ENCODE results near the gene PMPCA. TPM values are rescaled to one million over a fixed set of nuclear protein-coding genes. Genes with fewer than 3 reads are reported as not detected.

The PMPCA gene
- total RNA-seq, 1 experiment from 2014 or later, result 20.9 TPM

- Histone ChIP-seq H3K9me2 (replicated peaks; ENCODE audit: insufficient read depth, low read length) (no peaks in the 10 kb centered on the region), H3K79me2 (ENCODE audit: low read length) (no peaks in the 10 kb centered on the region), H3K4me2 (ENCODE audit: low read depth, low read length, poor library complexity, severe bottlenecking) (no peak overlapping the region), H3K27me3 (ENCODE audit: low read length) (no peaks in the 10 kb centered on the region), H4K20me1 (ENCODE audit: insufficient read depth, low read depth, low read length) (peaks cover 4% of the 10 kb centered on the region; the same call in 1 of the 2 replicates), H3K9me3 (ENCODE audit: low read length) (no peaks in the 10 kb centered on the region), H3K4me1 (ENCODE audit: low read length) (peaks cover 15% of the 10 kb centered on the region), H3K36me3 (ENCODE audit: insufficient read depth, low read length) (peaks cover 5% of the 10 kb centered on the region; the same call in 1 of the 2 replicates), H3K9ac (ENCODE audit: low read length) (no peak overlapping the region), H3K4me3 (ENCODE audit: low read length) (no peak overlapping the region), H3K27ac (ENCODE audit: low read length) (no peak overlapping the region), H2AFZ (ENCODE audit: low read length) (no peak overlapping the region)
- no peak for DNase-seq
Measured at GRCh38 chr9:136451221-136451877, 40.9 kb downstream of the PMPCA start.

DNA sequence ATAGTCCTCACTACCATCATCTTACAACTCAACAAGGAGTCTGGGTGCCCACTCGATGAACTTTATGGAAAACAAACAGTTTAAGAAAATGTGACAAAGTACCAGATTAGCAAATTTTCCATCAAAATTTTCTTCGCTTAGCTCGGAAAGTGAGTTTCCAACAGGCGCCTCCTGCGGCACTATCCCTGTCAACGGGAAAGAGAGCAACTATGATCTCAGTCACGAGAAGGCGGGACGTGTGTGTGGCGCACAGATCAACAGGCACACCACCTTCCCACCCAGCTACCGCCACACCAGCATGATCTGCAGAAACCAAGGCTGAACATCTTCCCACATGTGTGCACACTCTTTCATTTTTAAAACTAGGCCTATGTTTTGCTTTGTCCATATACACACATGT is 42.9 kb downstream of the PMPCA start:
- H3K9me3 ChIP-seq (ENCODE audit: low read length), result no peaks in the 10 kb centered on the region
- no peak overlapping the region for H3K4me2 ChIP-seq (ENCODE audit: low read depth, low read length, poor library complexity, severe bottlenecking)
- no peaks in the 10 kb centered on the region for H4K20me1 ChIP-seq (ENCODE audit: insufficient read depth, low read depth, low read length)
- no peak overlapping the region for H2AFZ ChIP-seq (ENCODE audit: low read length)
- no peaks in the 10 kb centered on the region for H3K9me2 ChIP-seq (replicated peaks; ENCODE audit: insufficient read depth, low read length)
- no peak overlapping the region for H3K4me3 ChIP-seq (ENCODE audit: low read length)
- DNase-seq, result no peak
- no peaks in the 10 kb centered on the region for H3K79me2 ChIP-seq (ENCODE audit: low read length)
- no peak overlapping the region for H3K9ac ChIP-seq (ENCODE audit: low read length)
- peaks cover 2% of the 10 kb centered on the region; the same call in 1 of the 2 replicates for H3K36me3 ChIP-seq (ENCODE audit: insufficient read depth, low read length)
- no peaks in the 10 kb centered on the region for H3K27me3 ChIP-seq (ENCODE audit: low read length)
- H3K4me1 ChIP-seq (ENCODE audit: low read length), result no peaks in the 10 kb centered on the region
- no peak overlapping the region for H3K27ac ChIP-seq (ENCODE audit: low read length)

DNA sequence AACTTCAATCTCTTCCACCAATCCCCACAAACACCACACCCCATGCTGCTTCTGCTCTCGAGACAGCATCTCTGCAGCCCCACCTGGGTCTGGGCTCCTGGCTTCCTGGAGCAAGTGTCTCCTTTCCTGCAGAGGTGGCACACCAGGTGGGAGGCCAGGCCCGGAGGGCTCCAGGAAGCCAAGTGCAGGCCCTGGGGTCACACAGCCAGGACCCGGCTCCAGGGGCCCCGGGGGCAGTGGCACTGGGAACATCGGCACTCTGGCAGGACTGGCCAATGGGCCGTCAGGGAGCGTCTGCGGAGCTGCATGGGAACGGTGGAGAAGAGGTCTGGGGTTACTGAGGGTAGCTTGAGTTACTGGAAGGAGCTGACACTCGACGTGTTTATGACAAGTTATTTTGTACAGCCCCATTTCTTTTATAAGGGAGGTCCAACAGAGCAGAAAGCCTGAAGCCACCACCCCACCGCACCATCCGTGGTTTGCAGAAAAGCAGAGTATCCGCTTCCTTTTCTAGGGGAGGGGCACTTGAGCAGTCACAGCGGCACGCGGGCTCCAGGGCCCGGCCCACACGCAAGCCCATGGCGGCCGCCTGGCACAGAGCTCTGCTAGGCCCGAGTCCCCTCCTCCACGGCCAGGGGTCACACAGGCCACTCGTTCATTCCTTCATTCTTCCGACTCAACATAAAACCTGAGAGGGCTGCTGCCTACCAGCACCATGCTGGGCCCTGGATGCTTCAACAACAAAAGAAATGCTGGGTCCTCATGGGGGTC is 43.8 kb downstream of the PMPCA start:
- Histone ChIP-seq H3K27me3 (ENCODE audit: low read length) (no peaks in the 10 kb centered on the region), H3K9me2 (replicated peaks; ENCODE audit: insufficient read depth, low read length) (no peaks in the 10 kb centered on the region), H3K9me3 (ENCODE audit: low read length) (no peaks in the 10 kb centered on the region), H2AFZ (ENCODE audit: low read length) (no peak overlapping the region), H3K27ac (ENCODE audit: low read length) (no peak overlapping the region), H3K79me2 (ENCODE audit: low read length) (no peaks in the 10 kb centered on the region), H3K4me3 (ENCODE audit: low read length) (no peak overlapping the region), H3K4me1 (ENCODE audit: low read length) (no peaks in the 10 kb centered on the region), H3K4me2 (ENCODE audit: low read depth, low read length, poor library complexity, severe bottlenecking) (no peak overlapping the region), H3K9ac (ENCODE audit: low read length) (no peak overlapping the region), H3K36me3 (ENCODE audit: insufficient read depth, low read length) (peaks cover 5% of the 10 kb centered on the region; the same call in 1 of the 2 replicates), H4K20me1 (ENCODE audit: insufficient read depth, low read depth, low read length) (no peaks in the 10 kb centered on the region)
- DNase-seq, result no peak

DNA sequence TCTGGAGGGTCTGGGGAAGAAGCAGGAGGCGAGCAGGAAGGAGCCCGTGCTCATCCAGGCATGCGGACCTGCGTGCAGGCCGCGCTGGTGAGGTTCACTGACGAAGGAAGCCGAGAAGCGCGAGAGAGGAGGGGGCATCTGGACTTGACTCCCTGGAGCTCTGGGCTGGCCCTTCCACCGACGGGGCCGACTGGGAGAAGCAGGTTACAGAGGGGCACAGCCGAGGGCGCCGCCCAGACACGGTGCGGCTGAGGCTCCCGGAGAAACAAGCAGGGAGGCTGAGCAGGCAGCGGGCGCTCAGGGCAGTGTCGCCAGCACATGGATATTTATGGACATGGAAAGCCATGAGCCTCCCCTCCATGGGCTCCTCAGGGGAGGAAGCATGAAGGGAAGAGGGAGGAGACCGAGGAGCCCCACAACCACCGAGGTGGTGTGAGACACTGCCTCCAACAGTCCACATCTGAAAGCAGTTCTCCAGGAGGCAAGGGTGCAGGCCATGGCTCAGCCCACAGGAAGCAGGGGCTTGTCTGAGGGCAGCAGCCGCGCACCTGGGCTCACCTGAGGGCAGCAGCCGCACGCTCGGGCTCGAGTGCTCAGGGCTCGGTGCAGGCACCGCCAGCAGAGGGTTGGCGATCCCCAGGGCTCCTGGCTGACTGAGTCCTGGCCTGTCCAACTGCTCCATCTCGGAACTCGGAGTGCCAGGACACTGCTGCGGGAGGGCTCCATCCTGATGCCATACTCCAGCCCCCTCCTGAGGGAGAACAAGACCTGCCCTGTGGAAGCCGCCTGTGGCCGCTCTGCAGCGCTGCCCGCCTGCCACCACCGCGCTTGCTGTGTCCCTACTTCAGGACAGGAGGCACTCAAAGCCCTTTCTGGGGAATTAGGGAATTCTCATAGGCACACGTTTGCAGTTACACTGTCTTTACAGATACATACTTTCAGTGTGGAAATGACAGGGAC is 44.9 kb downstream of the PMPCA start:
- Histone ChIP-seq H2AFZ (ENCODE audit: low read length) (no peak overlapping the region), H3K9ac (ENCODE audit: low read length) (no peak overlapping the region), H3K79me2 (ENCODE audit: low read length) (no peaks in the 10 kb centered on the region), H3K9me2 (replicated peaks; ENCODE audit: insufficient read depth, low read length) (no peaks in the 10 kb centered on the region), H3K27me3 (ENCODE audit: low read length) (no peaks in the 10 kb centered on the region), H4K20me1 (ENCODE audit: insufficient read depth, low read depth, low read length) (no peaks in the 10 kb centered on the region), H3K9me3 (ENCODE audit: low read length) (no peaks in the 10 kb centered on the region), H3K4me1 (ENCODE audit: low read length) (no peaks in the 10 kb centered on the region), H3K36me3 (ENCODE audit: insufficient read depth, low read length) (peaks cover 12% of the 10 kb centered on the region), H3K4me3 (ENCODE audit: low read length) (no peak overlapping the region), H3K4me2 (ENCODE audit: low read depth, low read length, poor library complexity, severe bottlenecking) (no peak overlapping the region), H3K27ac (ENCODE audit: low read length) (no peak overlapping the region)
- DNase-seq, result no peak

DNA sequence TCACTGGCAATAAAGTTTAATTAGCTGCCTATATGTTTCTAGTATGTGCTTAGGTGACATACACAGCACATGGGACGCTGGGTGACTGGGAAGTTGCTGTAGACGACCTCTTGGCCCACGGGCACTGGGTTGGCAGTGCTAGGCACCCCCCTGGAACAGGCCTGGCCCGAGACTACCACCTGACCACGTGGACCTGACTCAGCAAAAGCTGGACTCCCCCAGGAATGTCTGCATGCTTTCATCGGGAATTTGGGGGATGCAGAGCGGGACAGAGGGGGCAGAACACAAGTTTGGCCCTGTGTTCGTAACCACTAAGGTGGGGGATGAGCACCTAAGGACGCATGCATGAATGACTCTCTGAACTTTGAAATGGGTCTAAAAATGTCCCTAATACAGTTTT is 45.8 kb downstream of the PMPCA start:
- Histone ChIP-seq H2AFZ (ENCODE audit: low read length) (no peak overlapping the region), H3K27me3 (ENCODE audit: low read length) (no peaks in the 10 kb centered on the region), H3K36me3 (ENCODE audit: insufficient read depth, low read length) (peaks cover 15% of the 10 kb centered on the region), H3K4me1 (ENCODE audit: low read length) (no peaks in the 10 kb centered on the region), H3K9me3 (ENCODE audit: low read length) (no peaks in the 10 kb centered on the region), H3K4me2 (ENCODE audit: low read depth, low read length, poor library complexity, severe bottlenecking) (no peak overlapping the region), H3K9ac (ENCODE audit: low read length) (no peak overlapping the region), H3K9me2 (replicated peaks; ENCODE audit: insufficient read depth, low read length) (no peaks in the 10 kb centered on the region), H3K79me2 (ENCODE audit: low read length) (no peaks in the 10 kb centered on the region), H3K4me3 (ENCODE audit: low read length) (no peak overlapping the region), H4K20me1 (ENCODE audit: insufficient read depth, low read depth, low read length) (no peaks in the 10 kb centered on the region), H3K27ac (ENCODE audit: low read length) (no peak overlapping the region)
- DNase-seq, result no peak

- H3K9me3 ChIP-seq (ENCODE audit: low read length), result no peaks in the 10 kb centered on the region
- H3K9ac ChIP-seq (ENCODE audit: low read length), result no peak overlapping the region
- no peaks in the 10 kb centered on the region for H3K79me2 ChIP-seq (ENCODE audit: low read length)
- H3K4me2 ChIP-seq (ENCODE audit: low read depth, low read length, poor library complexity, severe bottlenecking), result no peak overlapping the region
- H4K20me1 ChIP-seq (ENCODE audit: insufficient read depth, low read depth, low read length), result no peaks in the 10 kb centered on the region
- H2AFZ ChIP-seq (ENCODE audit: low read length), result no peak overlapping the region
- H3K36me3 ChIP-seq (ENCODE audit: insufficient read depth, low read length), result peaks cover 13% of the 10 kb centered on the region
- no peak for DNase-seq
- H3K27me3 ChIP-seq (ENCODE audit: low read length), result no peaks in the 10 kb centered on the region
- H3K4me3 ChIP-seq (ENCODE audit: low read length), result no peak overlapping the region
- H3K4me1 ChIP-seq (ENCODE audit: low read length), result no peaks in the 10 kb centered on the region
- no peak overlapping the region for H3K27ac ChIP-seq (ENCODE audit: low read length)
- no peaks in the 10 kb centered on the region for H3K9me2 ChIP-seq (replicated peaks; ENCODE audit: insufficient read depth, low read length)
Measured at GRCh38 chr9:136457326-136457725, 46.9 kb downstream of the PMPCA start.

DNA sequence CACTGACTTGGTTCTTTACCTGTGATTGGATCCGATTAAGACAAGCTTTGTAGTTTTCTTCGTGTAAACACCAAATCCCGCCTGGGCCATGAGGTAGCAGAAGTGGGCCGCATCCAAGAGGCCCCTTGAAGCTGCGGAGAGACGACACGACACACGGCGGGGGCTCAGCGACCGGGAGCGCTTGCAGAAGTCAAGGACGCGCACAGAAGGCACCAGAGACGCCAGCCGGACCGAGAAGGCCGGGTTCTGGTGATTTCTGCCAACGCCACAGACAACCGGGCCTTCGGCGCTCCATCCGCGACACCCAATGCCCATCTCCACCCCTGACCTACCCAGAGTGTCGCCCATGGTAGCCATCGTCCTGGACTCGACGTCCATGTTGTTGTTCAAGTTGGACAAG is 49.0 kb downstream of the PMPCA start:
- Histone ChIP-seq H3K36me3 (ENCODE audit: insufficient read depth, low read length) (peaks cover 17% of the 10 kb centered on the region), H3K9ac (ENCODE audit: low read length) (no peak overlapping the region), H3K9me2 (replicated peaks; ENCODE audit: insufficient read depth, low read length) (no peaks in the 10 kb centered on the region), H3K4me3 (ENCODE audit: low read length) (no peak overlapping the region), H3K4me2 (ENCODE audit: low read depth, low read length, poor library complexity, severe bottlenecking) (no peak overlapping the region), H3K27me3 (ENCODE audit: low read length) (no peaks in the 10 kb centered on the region), H3K79me2 (ENCODE audit: low read length) (no peaks in the 10 kb centered on the region), H3K4me1 (ENCODE audit: low read length) (no peaks in the 10 kb centered on the region), H3K27ac (ENCODE audit: low read length) (no peak overlapping the region), H4K20me1 (ENCODE audit: insufficient read depth, low read depth, low read length) (no peaks in the 10 kb centered on the region), H2AFZ (ENCODE audit: low read length) (no peak overlapping the region), H3K9me3 (ENCODE audit: low read length) (no peaks in the 10 kb centered on the region)
- DNase-seq, result no peak
